Heart left ventricle (tissue), 16 donors: ENCODE data around the gene TMBIM4. TPM values are rescaled to one million over a fixed set of nuclear protein-coding genes. Genes with fewer than 3 reads are reported as not detected.
"Not testable (repeated sequence)": the region's sequence is repeated elsewhere in the genome, so short reads cannot be mapped to it uniquely, and the experiment has no call there.

Experiments
- ATAC-seq, 4 donors: fragments of 200-7000 bp; cut with Tn5 transposase; one replicate each; pipeline ENCODE4 v1.9.1; 2020 to 2022; ENCODE audit warnings: moderate library complexity in 4 of 4, mild to moderate bottlenecking in 3 of 4, moderate number of reproducible peaks in 1 of 4
- DNase-seq, 5 donors: peaks; one replicate each; pipeline ENCODE4 v3.0.0-alpha.2; 2020
- H3K27ac ChIP-seq, 12 donors: fragments of 200-600 bp; sonication (generic) in 4 of 12; one replicate each; pipeline versions ENCODE4 v1.5.0 to v1.8.0; 2016 to 2022; ENCODE audit warnings: mild to moderate bottlenecking in 2 of 12
- H3K27me3 ChIP-seq, 9 donors: fragments of 200-600 bp; sonication (generic) in 2 of 9; one replicate each; pipeline versions ENCODE4 v1.5.1 to v1.8.0; 2016 to 2022; ENCODE audit warnings: mild to moderate bottlenecking in 3 of 9
- H3K36me3 ChIP-seq, 9 donors: fragments of 200-600 bp; sonication (generic) in 2 of 9; one replicate each; pipeline versions ENCODE4 v1.5.0 to v1.8.0; 2018 to 2022; ENCODE audit warnings: mild to moderate bottlenecking in 2 of 9
- H3K4me1 ChIP-seq, 12 donors: fragments of 200-600 bp; sonication (generic) in 4 of 12; one replicate each; pipeline versions ENCODE4 v1.5.0 to v1.8.0; 2016 to 2022; ENCODE audit warnings: mild to moderate bottlenecking in 3 of 12
- H3K4me3 ChIP-seq, 12 donors: fragments of 200-600 bp; sonication (generic) in 4 of 12; one replicate each; pipeline versions ENCODE4 v1.5.0 to v1.8.0; 2017 to 2022; ENCODE audit warnings: mild to moderate bottlenecking in 9 of 12, moderate library complexity in 4 of 12
- H3K9me3 ChIP-seq, 12 donors: fragments of 200-600 bp; sonication (generic) in 4 of 12; one replicate each; pipeline versions ENCODE4 v1.5.0 to v1.8.0; 2016 to 2022; ENCODE audit warnings: mild to moderate bottlenecking in 1 of 12
- POLR2A ChIP-seq, 2 donors: fragments of 450-650 bp; IDR thresholded peaks; one replicate each; pipeline ENCODE4 v1.6.1; 2017; ENCODE audit warnings: antibody characterized with exemption in 2 of 2, mild to moderate bottlenecking in 2 of 2, moderate library complexity in 2 of 2
- WGBS, 4 donors: extraction: QIAGEN DNeasy Blood & Tissue Kit in 2 of 4; methylation state at CpG; one replicate each; pipeline versions ENCODE4 v1.1.5 to v1.1.7; 2013 to 2018; 5-methylcytosine and 5-hydroxymethylcytosine counted together
- intact Hi-C, 10 donors: fragments of 100-400 bp; cut with DNase I; formaldehyde crosslinking; loops; one replicate each; pipeline versions ENCODE4 v1.11.1 to v1.14.2; 2022
- polyA plus RNA-seq, 2 donors: library from polyadenylated mRNA; stranded (reverse); fragments of 200-250 nt; gene quantifications; one replicate each; pipeline ENCODE4 v1.2.3, GENCODE V29; 2013
- total RNA-seq, 9 donors: library from RNA; depleted of rRNA in 2 of 9; stranded (reverse); fragments of >200 nt in 2 of 9; fragmentation: NEBNext Ultra II Directional in 3 of 9; extraction: Animal tissue kit (Norgen Biotek cat#: 25700) in 3 of 9; gene quantifications; one replicate each; pipeline versions ENCODE4 v1.1.0 to v1.2.4, GENCODE V29; 2016 to 2023
- TF ChIP-seq, protein P1 (sequence below), 12 donors: fragments of 200-600 bp; sonication (generic) in 4 of 12; IDR thresholded peaks; one replicate each; pipeline versions ENCODE4 v1.5.0 to v1.8.0; 2018 to 2022; ENCODE audit warnings: antibody characterized with exemption in 12 of 12, mild to moderate bottlenecking in 5 of 12
- donor health status: ischemic (EF 13 %, LVEDD 7.1; RV severe dilation, severe dysfunction).
- donor health status: healthy with polysubstance abuse.
- donor health status: DM: no; HTN: yes; CAD: no.
- donor health status: DM: no; HTN: no; CAD: no.
- donor health status: ischemic (EF 25% LVEDD 6.9; RV normal size, moderate dysfunction).
- donor health status: ischemic (EF 25% LVEDD 5.7; RV mildly dilated, moderate dysfunction).
- donor health status: healthy.
- donor health status: DM: yes; HTN: yes; CAD: no.
- donor health status: ischemic (EF 35%, LVEDD 5.7; RV mildly dilated, moderate dysfunction).
- donor health status: nonischemic (EF 11% LVEDD 7.7; RV severe dilation, severe dysfunction).
- donor health status: DM: yes; HTN: yes; CAD: no.
- donor health status: PGD.
- donor health status: ischemic (EF 29% LVEDD 5.4; RV normal size, mild dysfunction).
- donor health status: nonischemic (EF 23%, LVEDD 6.1; RV moderate dilation, normal function).

TMBIM4 gene
- total and polyA plus RNA-seq, 11 donors: 52.2 to 131 (median 86.2) TPM

DNA sequence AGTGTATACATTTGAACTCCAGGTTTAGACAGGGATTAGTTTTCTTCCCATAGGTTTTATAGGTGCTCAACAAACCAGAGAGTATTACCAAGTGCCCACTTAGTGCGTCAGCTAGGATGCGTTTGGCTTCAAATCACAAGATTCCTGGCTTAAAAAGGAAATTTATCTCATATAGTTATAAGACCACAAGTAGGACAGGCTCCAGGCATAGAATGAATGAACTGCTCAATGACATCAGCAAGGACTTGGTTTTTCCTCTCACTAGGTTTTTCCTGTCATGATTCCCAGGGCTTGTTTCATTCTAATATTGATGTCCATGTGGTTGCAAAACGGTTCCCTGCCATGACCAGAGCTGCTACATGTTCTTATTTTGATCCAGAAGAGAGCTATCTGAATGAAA is 13.2 kb upstream of the TMBIM4 start:
- Histone ChIP-seq H3K4me1 (peaks cover 0 to 15% (median 0%) of the 10 kb centered on the region in 12 donors), H3K27ac (no peak overlapping the region), H3K4me3 (no peak overlapping the region), H3K9me3 (no peaks in the 10 kb centered on the region), H3K36me3 (no peaks in the 10 kb centered on the region), H3K27me3 (peaks cover 0 to 10% (median 0%) of the 10 kb centered on the region in 9 donors)
- TF ChIP-seq, protein P1, sequence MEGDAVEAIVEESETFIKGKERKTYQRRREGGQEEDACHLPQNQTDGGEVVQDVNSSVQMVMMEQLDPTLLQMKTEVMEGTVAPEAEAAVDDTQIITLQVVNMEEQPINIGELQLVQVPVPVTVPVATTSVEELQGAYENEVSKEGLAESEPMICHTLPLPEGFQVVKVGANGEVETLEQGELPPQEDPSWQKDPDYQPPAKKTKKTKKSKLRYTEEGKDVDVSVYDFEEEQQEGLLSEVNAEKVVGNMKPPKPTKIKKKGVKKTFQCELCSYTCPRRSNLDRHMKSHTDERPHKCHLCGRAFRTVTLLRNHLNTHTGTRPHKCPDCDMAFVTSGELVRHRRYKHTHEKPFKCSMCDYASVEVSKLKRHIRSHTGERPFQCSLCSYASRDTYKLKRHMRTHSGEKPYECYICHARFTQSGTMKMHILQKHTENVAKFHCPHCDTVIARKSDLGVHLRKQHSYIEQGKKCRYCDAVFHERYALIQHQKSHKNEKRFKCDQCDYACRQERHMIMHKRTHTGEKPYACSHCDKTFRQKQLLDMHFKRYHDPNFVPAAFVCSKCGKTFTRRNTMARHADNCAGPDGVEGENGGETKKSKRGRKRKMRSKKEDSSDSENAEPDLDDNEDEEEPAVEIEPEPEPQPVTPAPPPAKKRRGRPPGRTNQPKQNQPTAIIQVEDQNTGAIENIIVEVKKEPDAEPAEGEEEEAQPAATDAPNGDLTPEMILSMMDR (IDR thresholded peaks at IDR 0.05): no peak
- TF ChIP-seq POLR2A (IDR thresholded peaks at IDR 0.05): no peak
- no peak for ATAC-seq
- intact Hi-C loops: no loop called here
- WGBS, 4 donors: 75 to 83% (median 80%) methylated on average over 3 of the region's 3 CpGs
- DNase-seq: no peak

DNA sequence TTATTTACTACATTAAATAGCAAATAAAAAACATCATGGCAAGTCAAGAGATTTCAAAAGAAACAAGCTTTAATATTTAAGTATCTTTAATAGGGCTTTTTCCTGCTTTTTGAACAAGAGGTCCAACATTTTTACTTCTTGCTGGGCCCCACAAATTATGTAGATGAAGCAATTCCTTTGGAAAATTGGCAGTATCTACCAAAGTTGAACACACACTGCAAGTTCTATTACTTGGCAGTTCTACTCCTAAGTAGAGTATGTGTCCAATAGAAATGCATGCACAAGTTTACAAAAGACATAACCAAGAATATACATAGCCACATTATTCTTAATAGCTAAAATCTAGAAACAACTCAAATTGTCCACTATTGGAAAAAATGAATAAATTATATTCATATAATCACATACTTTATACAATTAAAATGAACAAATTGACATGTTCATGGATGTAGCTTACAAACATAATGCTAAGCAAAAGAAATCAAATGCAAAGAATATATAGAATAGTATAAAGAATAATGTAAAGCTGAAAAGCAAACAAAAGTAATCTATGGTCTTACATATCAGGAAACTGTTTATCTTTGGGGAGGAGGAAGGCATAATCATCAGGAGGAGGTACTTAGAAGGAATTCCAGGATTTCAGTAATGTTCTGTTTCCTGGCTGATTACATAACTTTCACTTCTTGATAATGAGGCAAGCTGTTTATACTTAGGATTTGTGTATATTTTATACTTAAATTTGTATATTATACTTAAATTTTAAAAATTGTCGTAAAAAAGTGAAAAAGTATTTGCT is 6.5 kb upstream of the TMBIM4 start:
- Histone ChIP-seq H3K36me3 (no peaks in the 10 kb centered on the region), H3K4me3 (no peak overlapping the region), H3K27me3 (peaks cover 0 to 1% (median 0%) of the 10 kb centered on the region in 9 donors), H3K9me3 (no peaks in the 10 kb centered on the region), H3K4me1 (peaks cover 0 to 16% (median 0%) of the 10 kb centered on the region in 12 donors), H3K27ac (no peak overlapping the region)
- TF ChIP-seq, protein P1 (IDR thresholded peaks at IDR 0.05): no peak
- ATAC-seq (no peak), DNase-seq (no peak)
- intact Hi-C loops: loop anchor here in 1 of 10 donors (10.0 kb wide), 1 partner anchor 58 kb away; no protein-coding TSS in a partner anchor
- 35 to 48% (median 44%) methylated on average over 1 of the region's 1 CpG for WGBS, 4 donors

- H3K9me3 ChIP-seq, H3K27ac ChIP-seq, H3K36me3 ChIP-seq, H3K4me3 ChIP-seq, H3K27me3 ChIP-seq, ATAC-seq, DNase-seq: not testable (repeated sequence)
- H3K4me1 ChIP-seq: peaks cover 0 to 24% (median 0%) of the 10 kb centered on the region in 12 donors
- 96 to 99% (median 97%) methylated on average over 34 to 54 of the region's 54 CpGs for WGBS, 4 donors
- intact Hi-C loops: loop anchor here in 1 of 10 donors (10.0 kb wide), 1 partner anchor 60 kb away; no protein-coding TSS in a partner anchor
Observed at GRCh38 chr12:66174391-66175325, 4.9 kb upstream of the TMBIM4 start.

- Histone ChIP-seq H3K36me3 (peaks cover 0 to 5% (median 0%) of the 10 kb centered on the region in 9 donors), H3K27me3 (no peaks in the 10 kb centered on the region), H3K4me3 (peak overlapping the region in 10 of 12 donors; percentile 78 to 90 (median 85)), H3K4me1 (peaks cover 0 to 39% (median 17%) of the 10 kb centered on the region in 12 donors), H3K9me3 (peaks cover 0 to under 1% (median 0%) of the 10 kb centered on the region in 12 donors), H3K27ac (peak overlapping the region in 9 of 12 donors; percentile 94 to 100 (median 99))
- 92 to 93% (median 93%) methylated on average over 3 of the region's 3 CpGs for WGBS, 4 donors
- ATAC-seq (no peak), DNase-seq (no peak)
- TF ChIP-seq, protein P1 (IDR thresholded peaks at IDR 0.05): no peak
- TF ChIP-seq POLR2A (IDR thresholded peaks at IDR 0.05): no peak
- intact Hi-C loops: loop anchor here in 2 of 10 donors (2.0 to 10.0 kb wide), 2 partner anchors 18 to 64 kb away; partner anchors contain the start of gene IRAK3 (in 1 of the 2)
Observed at GRCh38 chr12:66170606-66171005, 810 bp upstream of the TMBIM4 start.
